Measurements from ENCODE around the gene USP49. TPM values are rescaled to one million over a fixed set of nuclear protein-coding genes. Genes with fewer than 3 reads are reported as not detected.

The USP49 gene
- total and polyA plus RNA-seq, 10 of the 15 experiments (the other 5 are each of a cell fraction or from before 2014, with no cell fraction given), result 1.0 to 7.7 (median 4.3) TPM

GRCh38 chr6:41937472-41937860, 42.3 kb upstream of the USP49 start:
- peaks cover 13 to 24% of the 10 kb centered on the region in 2 experiments for H3K36me3 ChIP-seq (ENCODE audit: control insufficient read depth in 2 of 2, insufficient read depth in 2 of 2, low read length in 1 of 2)

More at GRCh38 chr6:41937472-41937860, 42.3 kb upstream of the USP49 start:
- Histone ChIP-seq H4K20me1 (ENCODE audit: control insufficient read depth, insufficient read depth) (peaks cover 2% of the 10 kb centered on the region; the same call in 1 of the 2 replicates), H3K9me3 (replicated peaks; ENCODE audit: control insufficient read depth, insufficient read depth, low read length) (no peaks in the 10 kb centered on the region), H3K4me1 (ENCODE audit: control insufficient read depth, insufficient read depth, low read length) (peaks cover 46% of the 10 kb centered on the region), H2AFZ (ENCODE audit: control insufficient read depth, low read depth, low read length) (no peak overlapping the region), H3K9ac (ENCODE audit: control insufficient read depth, insufficient read depth, low read length) (no peak overlapping the region), H3K79me2 (ENCODE audit: control insufficient read depth, insufficient read depth, low read length) (peaks cover 35% of the 10 kb centered on the region), H3K4me2 (ENCODE audit: control insufficient read depth, insufficient read depth) (no peak overlapping the region), H3K27me3 (replicated peaks in 1 of 2; ENCODE audit: control insufficient read depth in 2 of 2, insufficient read depth in 2 of 2, low read length in 1 of 2) (no peaks in the 10 kb centered on the region), H3K4me3 (no peak overlapping the region), H3K27ac (ENCODE audit: control insufficient read depth, insufficient read depth) (no peak overlapping the region)
- SMC1A ChIA-PET (ENCODE audit: uncharacterized antibody, unreplicated experiment), result interaction anchor here (1.2 to 12.4 kb wide), 6 partner anchors 14 to 153 kb away, joined by 3 to 138 read pairs (median 4); partner anchors contain the start of genes BYSL, MED20 and TAF8
- no peak for TF ChIP-seq CBX3 (IDR thresholded peaks at IDR 0.05; ENCODE audit: borderline replicate concordance, low read depth)
- TF ChIP-seq ZBTB33 (IDR thresholded peaks at IDR 0.05), result no peak
- TF ChIP-seq TAF1 (IDR thresholded peaks at IDR 0.05; ENCODE audit: borderline replicate concordance, low read depth, low read length), result no peak
- no peak for TF ChIP-seq NFXL1 (IDR thresholded peaks at IDR 0.05; ENCODE audit: borderline replicate concordance)
- no peak for TF ChIP-seq HSF1 (IDR thresholded peaks at IDR 0.05; ENCODE audit: low read depth, low read length)
- TF ChIP-seq ZBTB11 (CRISPR knock-in tag; IDR thresholded peaks at IDR 0.05), result no peak
- no peak for TF ChIP-seq PAX5 (IDR thresholded peaks at IDR 0.05; ENCODE audit: borderline replicate concordance, low read depth, low read length)
- TF ChIP-seq, protein P1, sequence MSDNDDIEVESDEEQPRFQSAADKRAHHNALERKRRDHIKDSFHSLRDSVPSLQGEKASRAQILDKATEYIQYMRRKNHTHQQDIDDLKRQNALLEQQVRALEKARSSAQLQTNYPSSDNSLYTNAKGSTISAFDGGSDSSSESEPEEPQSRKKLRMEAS (IDR thresholded peaks at IDR 0.05; ENCODE audit: low read depth, low read length), result no peak
- TF ChIP-seq IKZF2 (IDR thresholded peaks at IDR 0.05), result no peak
- no peak for TF ChIP-seq TARDBP (IDR thresholded peaks at IDR 0.05; ENCODE audit: borderline replicate concordance)
- TF ChIP-seq, protein P2, sequence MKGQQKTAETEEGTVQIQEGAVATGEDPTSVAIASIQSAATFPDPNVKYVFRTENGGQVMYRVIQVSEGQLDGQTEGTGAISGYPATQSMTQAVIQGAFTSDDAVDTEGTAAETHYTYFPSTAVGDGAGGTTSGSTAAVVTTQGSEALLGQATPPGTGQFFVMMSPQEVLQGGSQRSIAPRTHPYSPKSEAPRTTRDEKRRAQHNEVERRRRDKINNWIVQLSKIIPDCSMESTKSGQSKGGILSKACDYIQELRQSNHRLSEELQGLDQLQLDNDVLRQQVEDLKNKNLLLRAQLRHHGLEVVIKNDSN (IDR thresholded peaks at IDR 0.05; ENCODE audit: borderline replicate concordance, extremely low read length, insufficient read depth, low read depth, low read length), result no peak
- DNase-seq (ENCODE audit: low read depth, low spot score) (no peak), FAIRE-seq (no peak), ATAC-seq (no peak)
- intact Hi-C loops (cut with micrococcal nuclease; ENCODE audit: unreplicated experiment), result loop anchor here (2.0 kb wide), 1 partner anchor 151 kb away; the partner anchor contains the start of gene TOMM6
- in situ Hi-C loops (cut with MboI), result loop anchor here (10.0 kb wide), 1 partner anchor 107 kb away; no protein-coding TSS in a partner anchor
- RAD21 ChIA-PET (ENCODE audit: unreplicated experiment), result interaction anchor here (0.7 to 2.8 kb wide), 2 partner anchors 16 to 106 kb away, joined by 3 to 12 read pairs; partner anchors contain the start of genes BYSL and MED20
- WGBS (ENCODE audit: insufficient coverage, insufficient replicate concordance, low lambda C conversion rate, missing lambda C conversion rate), result 47% methylated on average over 2 of the region's 2 CpGs
- BruUV-seq (replicated peaks), result no TSS peak
- POLR2A ChIA-PET, result interaction anchor here (1.6 kb wide), 1 partner anchor 106 kb away, joined by 4 read pairs; no protein-coding TSS in a partner anchor
- CTCF ChIA-PET, result interaction anchor here (1.0 to 13.2 kb wide), 7 partner anchors 13 to 292 kb away, joined by 3 to 193 read pairs (median 11); partner anchors contain the start of genes BYSL, MED20 and TOMM6

Measured in GM12878 (cell line).